Measurements from ENCODE around the gene RNF39. TPM values are rescaled to one million over a fixed set of nuclear protein-coding genes. Genes with fewer than 3 reads are reported as not detected.
A peak's percentile ranks its signal among the peaks of the same experiment; 100 is the strongest.

Gene RNF39
- total and polyA plus RNA-seq, 2 donors (not counting 3 experiments of a cell fraction or from before 2014, with no cell fraction given) = not detected

DNA sequence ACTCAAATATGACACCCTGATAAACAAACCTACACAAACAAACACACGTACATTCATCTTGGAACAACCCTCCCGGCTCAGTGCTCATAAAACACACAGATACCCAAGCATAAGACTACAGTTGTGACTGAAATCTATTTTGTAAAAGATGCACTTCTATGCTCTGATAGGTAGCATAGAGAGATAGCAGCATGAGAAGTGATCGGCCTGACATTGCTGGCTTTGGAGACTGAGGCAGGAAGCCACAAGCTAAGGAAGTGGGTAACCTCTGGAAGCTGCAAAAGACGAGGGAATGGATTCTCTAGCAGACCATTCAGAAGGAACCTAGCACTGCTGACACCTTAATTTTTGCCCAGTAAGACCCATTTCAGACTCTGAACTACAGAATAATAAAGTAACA is 1.6 kb upstream of the RNF39 start:
- DNase-seq (ENCODE audit: low read depth, low spot score) = no peak
- TF ChIP-seq EZH2 (IDR thresholded peaks at IDR 0.05; ENCODE audit: borderline replicate concordance, low read depth, low read length, severe bottlenecking) (peak; percentile 8), POLR2AphosphoS5 (IDR thresholded peaks at IDR 0.05; ENCODE audit: insufficient read depth, low read depth, low read length) (no peak)
- Histone ChIP-seq H4K20me1 (replicated peaks; ENCODE audit: control insufficient read depth, extremely low read depth, insufficient read depth, low read length) (no peaks in the 10 kb centered on the region), H2AFZ (ENCODE audit: low read depth, low read length) (no peak overlapping the region), H3K9ac (replicated peaks; ENCODE audit: extremely low read depth, insufficient read depth, low read length) (no peak overlapping the region), H3K4me1 (ENCODE audit: control insufficient read depth, extremely low read depth, insufficient read depth, low read length) (no peaks in the 10 kb centered on the region), H3K27me3 (ENCODE audit: control insufficient read depth in 2 of 2, insufficient read depth in 2 of 2, low read length in 2 of 2) (peaks cover 66 to 79% of the 10 kb centered on the region in 2 experiments), H3K79me2 (ENCODE audit: control insufficient read depth, insufficient read depth, low read length) (no peaks in the 10 kb centered on the region), H3K4me2 (ENCODE audit: insufficient read depth, low read length) (no peak overlapping the region), H3K9me1 (replicated peaks; ENCODE audit: control insufficient read depth, extremely low read depth, insufficient read depth, low read length) (no peaks in the 10 kb centered on the region), H3K9me3 (replicated peaks; ENCODE audit: control insufficient read depth, insufficient read depth, low read length) (no peaks in the 10 kb centered on the region), H3K36me3 (ENCODE audit: control insufficient read depth in 2 of 2, extremely low read depth in 1 of 2, insufficient read depth in 2 of 2, low read length in 2 of 2) (no peaks in the 10 kb centered on the region), H3K4me3 (replicated peaks in 1 of 3; ENCODE audit: insufficient read depth in 1 of 3, low read depth in 1 of 3, low read length in 3 of 3) (no peak overlapping the region), H3K27ac (ENCODE audit: insufficient read depth, low read depth, low read length) (no peak overlapping the region)
- CTCF ChIA-PET = interaction anchor here (1.2 kb wide), 1 partner anchor 54 kb away, joined by 3 read pairs; no protein-coding TSS in a partner anchor
- FAIRE-seq = no peak
- dilution Hi-C loops (cut with MboI; ENCODE audit: extremely low pct_ligation_motif_present, low sequenced_read_pairs) = no loop called here
- POLR2A ChIA-PET = no interaction called here
- intact Hi-C loops (cut with micrococcal nuclease) = no loop called here
- no TSS peak for BruUV-seq (replicated peaks)

DNA sequence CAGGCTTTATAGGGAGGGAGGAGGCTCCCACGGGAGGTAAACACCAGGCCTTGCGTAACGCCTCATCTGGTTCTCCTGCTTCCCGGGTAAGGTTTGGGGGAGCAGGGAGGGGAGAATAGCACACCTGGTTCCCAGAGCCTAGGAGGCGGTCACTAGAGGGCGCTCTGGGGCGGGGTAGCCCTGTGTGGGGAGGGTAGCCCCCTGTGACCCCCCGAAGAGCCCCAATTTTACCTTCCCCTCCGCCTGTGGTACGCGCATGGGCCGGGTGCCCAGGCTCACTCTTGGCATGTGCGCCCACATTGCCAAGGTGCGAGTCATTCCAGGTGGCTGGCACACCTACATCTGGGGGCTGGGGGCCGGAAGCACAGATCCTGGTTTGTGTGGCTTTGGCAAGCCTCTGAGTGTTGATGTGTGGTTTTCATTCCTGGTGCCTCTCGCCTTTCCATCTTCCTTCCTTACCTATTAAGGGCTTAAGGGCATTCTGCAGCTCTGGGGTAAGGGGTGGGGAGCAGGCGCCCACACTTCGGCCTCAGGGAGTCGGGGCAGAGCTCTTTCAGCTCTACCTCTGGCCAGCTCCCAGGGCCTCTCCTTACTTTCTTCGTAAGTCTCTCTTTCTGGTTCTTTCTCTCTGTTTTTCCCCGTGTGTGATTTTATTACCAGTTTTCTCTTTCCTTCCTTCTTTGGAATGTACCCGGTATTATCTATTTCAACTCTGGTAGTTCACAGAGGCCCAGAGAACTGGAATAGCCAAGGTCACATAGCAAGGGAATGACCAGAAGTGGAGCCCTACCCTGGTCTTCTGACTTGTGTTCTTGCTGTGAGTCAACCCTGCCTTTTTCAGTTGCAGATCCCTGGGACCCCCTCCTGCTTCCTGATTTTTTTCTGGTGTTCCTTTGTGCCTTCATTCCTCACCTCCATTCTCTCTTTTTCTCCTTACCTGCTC is 492 bp upstream of the RNF39 start:
- intact Hi-C loops (cut with micrococcal nuclease) = no loop called here
- CTCF ChIA-PET = interaction anchor here (1.2 to 2.0 kb wide), 2 partner anchors 15 to 55 kb away, joined by 3 to 6 read pairs; partner anchors contain the start of gene POLR1H
- dilution Hi-C loops (cut with MboI; ENCODE audit: extremely low pct_ligation_motif_present, low sequenced_read_pairs) = no loop called here

More for the DNA sequence above, 492 bp upstream of the RNF39 start:
- Histone ChIP-seq H3K27me3 (ENCODE audit: control insufficient read depth in 2 of 2, insufficient read depth in 2 of 2, low read length in 2 of 2) (peaks cover 75 to 91% of the 10 kb centered on the region in 2 experiments), H3K4me3 (replicated peaks in 1 of 3; ENCODE audit: insufficient read depth in 1 of 3, low read depth in 1 of 3, low read length in 3 of 3) (no peak overlapping the region), H3K4me2 (ENCODE audit: insufficient read depth, low read length) (no peak overlapping the region), H3K9me1 (replicated peaks; ENCODE audit: control insufficient read depth, extremely low read depth, insufficient read depth, low read length) (no peaks in the 10 kb centered on the region), H2AFZ (ENCODE audit: low read depth, low read length) (no peak overlapping the region), H3K36me3 (ENCODE audit: control insufficient read depth in 2 of 2, extremely low read depth in 1 of 2, insufficient read depth in 2 of 2, low read length in 2 of 2) (no peaks in the 10 kb centered on the region), H3K4me1 (ENCODE audit: control insufficient read depth, extremely low read depth, insufficient read depth, low read length) (peaks cover under 1% of the 10 kb centered on the region), H3K79me2 (ENCODE audit: control insufficient read depth, insufficient read depth, low read length) (no peaks in the 10 kb centered on the region), H3K27ac (ENCODE audit: insufficient read depth, low read depth, low read length) (no peak overlapping the region), H3K9ac (replicated peaks; ENCODE audit: extremely low read depth, insufficient read depth, low read length) (no peak overlapping the region), H4K20me1 (replicated peaks; ENCODE audit: control insufficient read depth, extremely low read depth, insufficient read depth, low read length) (no peaks in the 10 kb centered on the region), H3K9me3 (replicated peaks; ENCODE audit: control insufficient read depth, insufficient read depth, low read length) (no peaks in the 10 kb centered on the region)
- TF ChIP-seq POLR2A (IDR thresholded peaks at IDR 0.05; ENCODE audit: low read depth, low read length) = no peak
- TF ChIP-seq, protein P1, sequence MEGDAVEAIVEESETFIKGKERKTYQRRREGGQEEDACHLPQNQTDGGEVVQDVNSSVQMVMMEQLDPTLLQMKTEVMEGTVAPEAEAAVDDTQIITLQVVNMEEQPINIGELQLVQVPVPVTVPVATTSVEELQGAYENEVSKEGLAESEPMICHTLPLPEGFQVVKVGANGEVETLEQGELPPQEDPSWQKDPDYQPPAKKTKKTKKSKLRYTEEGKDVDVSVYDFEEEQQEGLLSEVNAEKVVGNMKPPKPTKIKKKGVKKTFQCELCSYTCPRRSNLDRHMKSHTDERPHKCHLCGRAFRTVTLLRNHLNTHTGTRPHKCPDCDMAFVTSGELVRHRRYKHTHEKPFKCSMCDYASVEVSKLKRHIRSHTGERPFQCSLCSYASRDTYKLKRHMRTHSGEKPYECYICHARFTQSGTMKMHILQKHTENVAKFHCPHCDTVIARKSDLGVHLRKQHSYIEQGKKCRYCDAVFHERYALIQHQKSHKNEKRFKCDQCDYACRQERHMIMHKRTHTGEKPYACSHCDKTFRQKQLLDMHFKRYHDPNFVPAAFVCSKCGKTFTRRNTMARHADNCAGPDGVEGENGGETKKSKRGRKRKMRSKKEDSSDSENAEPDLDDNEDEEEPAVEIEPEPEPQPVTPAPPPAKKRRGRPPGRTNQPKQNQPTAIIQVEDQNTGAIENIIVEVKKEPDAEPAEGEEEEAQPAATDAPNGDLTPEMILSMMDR (IDR thresholded peaks at IDR 0.05; ENCODE audit: extremely low read depth in 1 of 2, insufficient read depth in 1 of 2, low read depth in 1 of 2, low read length in 2 of 2) = peak; percentile 6 to 37
- no peak for TF ChIP-seq MYC (IDR thresholded peaks at IDR 0.05; ENCODE audit: low read depth, low read length)
- TF ChIP-seq POLR2AphosphoS5 (IDR thresholded peaks at IDR 0.05; ENCODE audit: insufficient read depth, low read depth, low read length) = no peak
- TF ChIP-seq FOS (IDR thresholded peaks at IDR 0.05; ENCODE audit: borderline replicate concordance, insufficient read depth, low read length) = no peak
- TF ChIP-seq GATA2 (IDR thresholded peaks at IDR 0.05; ENCODE audit: insufficient read depth, insufficient read length, low read depth, low read length) = no peak
- POLR2A ChIA-PET = no interaction called here
- DNase-seq (ENCODE audit: low read depth, low spot score) (no peak), FAIRE-seq (no peak)
- BruUV-seq (replicated peaks) = no TSS peak
